ENCODE results near the gene ITPR2.

GRCh38 chr12:26736563-26737486, 96.2 kb downstream of the ITPR2 start:
- TF ChIP-seq POLR2A (IDR thresholded peaks at IDR 0.05; ENCODE audit: low read length) (no peak), ZFP36 (IDR thresholded peaks at IDR 0.05; ENCODE audit: borderline replicate concordance, partially characterized antibody) (no peak), RFX5 (IDR thresholded peaks at IDR 0.05) (no peak), CTCF (IDR thresholded peaks at IDR 0.05) (no peak), NR3C1 (IDR thresholded peaks at IDR 0.05) (no peak), CEBPB (IDR thresholded peaks at IDR 0.05) (no peak), CHD2 (IDR thresholded peaks at IDR 0.05; ENCODE audit: low read length, partially characterized antibody) (no peak)
- TF ChIP-seq, protein P1, sequence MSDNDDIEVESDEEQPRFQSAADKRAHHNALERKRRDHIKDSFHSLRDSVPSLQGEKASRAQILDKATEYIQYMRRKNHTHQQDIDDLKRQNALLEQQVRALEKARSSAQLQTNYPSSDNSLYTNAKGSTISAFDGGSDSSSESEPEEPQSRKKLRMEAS (IDR thresholded peaks at IDR 0.05): no peak
- TF ChIP-seq, protein P2, sequence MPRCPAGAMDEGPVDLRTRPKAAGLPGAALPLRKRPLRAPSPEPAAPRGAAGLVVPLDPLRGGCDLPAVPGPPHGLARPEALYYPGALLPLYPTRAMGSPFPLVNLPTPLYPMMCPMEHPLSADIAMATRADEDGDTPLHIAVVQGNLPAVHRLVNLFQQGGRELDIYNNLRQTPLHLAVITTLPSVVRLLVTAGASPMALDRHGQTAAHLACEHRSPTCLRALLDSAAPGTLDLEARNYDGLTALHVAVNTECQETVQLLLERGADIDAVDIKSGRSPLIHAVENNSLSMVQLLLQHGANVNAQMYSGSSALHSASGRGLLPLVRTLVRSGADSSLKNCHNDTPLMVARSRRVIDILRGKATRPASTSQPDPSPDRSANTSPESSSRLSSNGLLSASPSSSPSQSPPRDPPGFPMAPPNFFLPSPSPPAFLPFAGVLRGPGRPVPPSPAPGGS (IDR thresholded peaks at IDR 0.05): no peak

All from A549 (cell line).